Ascending aorta (tissue), 2 donors: ENCODE data around the gene R3HDM2. TPM values are rescaled to one million over a fixed set of nuclear protein-coding genes. Genes with fewer than 3 reads are reported as not detected.

Experiments used
- DNase-seq, 2 donors: peaks; one replicate each; pipeline ENCODE4 v3.0.0-alpha.2; 2019; ENCODE audit warnings: low spot score in 2 of 2
- H3K27ac ChIP-seq, 2 donors: fragments of 200-600 bp; sonication (generic); one replicate each; pipeline ENCODE4 v1.5.1; 2016 to 2017; ENCODE audit warnings: mild to moderate bottlenecking in 1 of 2
- H3K27me3 ChIP-seq: fragments of 200-600 bp; sonication (generic); one replicate; pipeline ENCODE4 v1.5.1; 2017
- H3K36me3 ChIP-seq, 2 donors: fragments of 200-600 bp; sonication (generic); one replicate each; pipeline ENCODE4 v1.5.1; 2016
- H3K4me1 ChIP-seq, 2 donors: fragments of 200-600 bp; sonication (generic); one replicate each; pipeline ENCODE4 v1.5.1; 2016 to 2017; ENCODE audit warnings: mild to moderate bottlenecking in 1 of 2
- H3K4me3 ChIP-seq, 2 donors: fragments of 200-600 bp; sonication (generic); one replicate each; pipeline ENCODE4 v1.5.1; 2016 to 2017; ENCODE audit warnings: mild to moderate bottlenecking in 1 of 2
- H3K9me3 ChIP-seq, 2 donors: fragments of 200-600 bp; sonication (generic); one replicate each; pipeline ENCODE4 v1.5.1; 2016
- CTCF ChIP-seq, 3 experiments: fragments of 200-600 bp in 2 of 3; fragments of 450-650 bp in 1 of 3; sonication (generic) in 2 of 3; IDR thresholded peaks; one replicate each; pipeline ENCODE4 v1.5.1; 2016 to 2019; ENCODE audit warnings: antibody characterized with exemption in 3 of 3, mild to moderate bottlenecking in 1 of 3, moderate library complexity in 1 of 3
- intact Hi-C: fragments of 100-400 bp; cut with DNase I; formaldehyde crosslinking; loops from one replicate; pipeline ENCODE4 v1.15.1; 2023
- total RNA-seq: library from RNA; depleted of rRNA; stranded (reverse); fragments of >200 nt; gene quantifications from one replicate; pipeline ENCODE4 v1.1.0, GENCODE V29; 2016

R3HDM2 gene
- total RNA-seq, 1 donor from 2014 or later, result 49.5 TPM

- Histone ChIP-seq H3K27me3 (no peaks in the 10 kb centered on the region), H3K4me1 (peaks cover 13 to 35% of the 10 kb centered on the region in 2 donors), H3K9me3 (no peaks in the 10 kb centered on the region), H3K27ac (peak overlapping the region; percentile 68 to 76), H3K4me3 (no peak overlapping the region), H3K36me3 (peaks cover 37 to 45% of the 10 kb centered on the region in 2 donors)
- peak; percentile 89 to 95 (median 92) for TF ChIP-seq CTCF (IDR thresholded peaks at IDR 0.05)
- intact Hi-C loops, result loop anchor here (1.0 kb wide), 1 partner anchor 30 kb away; no protein-coding TSS in a partner anchor
- peak; percentile 62 to 96 for DNase-seq
Observed at GRCh38 chr12:57213058-57213715, 217.7 kb downstream of the R3HDM2 start.

GRCh38 chr12:57212701-57213057 lies 218.2 kb downstream of the R3HDM2 start:
- peaks cover 42 to 50% of the 10 kb centered on the region in 2 donors for H3K36me3 ChIP-seq
- no peak for DNase-seq
- peaks cover 13 to 35% of the 10 kb centered on the region in 2 donors for H3K4me1 ChIP-seq
- no peaks in the 10 kb centered on the region for H3K27me3 ChIP-seq
- H3K4me3 ChIP-seq, result no peak overlapping the region
- H3K9me3 ChIP-seq, result no peaks in the 10 kb centered on the region
- intact Hi-C loops, result loop anchor here (1.0 kb wide), 1 partner anchor 31 kb away; no protein-coding TSS in a partner anchor
- peak overlapping the region; percentile 68 to 76 for H3K27ac ChIP-seq
- no peak for TF ChIP-seq CTCF (IDR thresholded peaks at IDR 0.05)

- Histone ChIP-seq H3K27ac (peak overlapping the region; percentile 68 to 76), H3K4me1 (peaks cover 9 to 30% of the 10 kb centered on the region in 2 donors), H3K4me3 (no peak overlapping the region), H3K36me3 (peaks cover 48 to 56% of the 10 kb centered on the region in 2 donors), H3K9me3 (no peaks in the 10 kb centered on the region), H3K27me3 (no peaks in the 10 kb centered on the region)
- intact Hi-C loops, result no loop called here
- DNase-seq, result no peak
- no peak for TF ChIP-seq CTCF (IDR thresholded peaks at IDR 0.05)
Observed at GRCh38 chr12:57211791-57212700, 218.8 kb downstream of the R3HDM2 start.

DNA sequence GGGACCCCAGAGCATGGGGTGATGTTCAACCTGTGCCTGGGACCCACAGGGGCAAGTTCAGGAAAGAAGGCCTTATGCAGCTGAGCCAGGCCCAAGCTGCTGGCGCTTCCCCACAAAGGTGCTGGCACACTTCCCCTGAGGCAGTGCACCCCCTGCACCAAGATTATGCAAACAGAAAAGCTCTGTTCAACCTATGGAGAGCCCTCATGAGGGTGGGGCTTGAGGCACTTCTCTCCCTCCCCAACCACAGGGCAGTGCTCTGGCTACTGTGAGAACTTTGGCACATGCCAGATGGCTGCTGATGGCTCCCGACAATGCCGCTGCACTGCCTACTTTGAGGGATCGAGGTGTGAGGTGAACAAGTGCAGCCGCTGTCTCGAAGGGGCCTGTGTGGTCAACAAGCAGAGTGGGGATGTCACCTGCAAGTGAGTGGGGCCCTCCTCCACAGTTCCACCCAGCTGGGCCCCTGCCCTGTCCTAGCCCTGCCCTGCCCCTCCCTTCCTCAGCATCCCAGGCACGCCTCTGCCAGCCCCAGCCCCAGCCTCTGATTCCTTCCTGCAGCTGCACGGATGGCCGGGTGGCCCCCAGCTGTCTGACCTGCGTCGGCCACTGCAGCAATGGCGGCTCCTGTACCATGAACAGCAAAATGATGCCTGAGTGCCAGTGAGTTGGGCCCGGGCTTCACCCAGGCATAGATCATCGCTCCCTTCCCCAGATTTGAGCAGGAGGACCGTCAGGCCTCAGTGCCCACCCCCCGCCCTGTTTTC lies 219.7 kb downstream of the R3HDM2 start:
- Histone ChIP-seq H3K36me3 (peaks cover 57 to 66% of the 10 kb centered on the region in 2 donors), H3K27me3 (no peaks in the 10 kb centered on the region), H3K9me3 (no peaks in the 10 kb centered on the region), H3K4me3 (no peak overlapping the region), H3K27ac (peak overlapping the region in 1 of 2 donors; percentile 51), H3K4me1 (peaks cover 2 to 23% of the 10 kb centered on the region in 2 donors)
- DNase-seq, result no peak
- TF ChIP-seq CTCF (IDR thresholded peaks at IDR 0.05), result no peak
- intact Hi-C loops, result no loop called here

- Histone ChIP-seq H3K27me3 (no peaks in the 10 kb centered on the region), H3K9me3 (no peaks in the 10 kb centered on the region), H3K36me3 (peaks cover 63 to 72% of the 10 kb centered on the region in 2 donors), H3K4me1 (peaks cover 0 to 18% of the 10 kb centered on the region in 2 donors), H3K27ac (no peak overlapping the region), H3K4me3 (no peak overlapping the region)
- DNase-seq, result no peak
- TF ChIP-seq CTCF (IDR thresholded peaks at IDR 0.05), result no peak
- intact Hi-C loops, result no loop called here
Observed at GRCh38 chr12:57210461-57210860, 220.4 kb downstream of the R3HDM2 start.
